Thyroid gland (tissue), 4 donors: Measurements from ENCODE around the gene RHEB.

ENCODE experiments used
- CTCF ChIP-seq, 6 experiments: fragments of 200-600 bp in 3 of 6; fragments of 450-650 bp in 3 of 6; sonication (generic) in 3 of 6; IDR thresholded peaks; one replicate each; pipeline ENCODE4 v1.5.1; 2016 to 2019; ENCODE audit warnings: antibody characterized with exemption in 6 of 6, mild to moderate bottlenecking in 2 of 6, inconsistent platforms in 1 of 6, moderate library complexity in 1 of 6
- POLR2A ChIP-seq, 2 donors: fragments of 450-650 bp; IDR thresholded peaks; one replicate each; pipeline ENCODE4 v1.6.1; 2017; ENCODE audit warnings: antibody characterized with exemption in 2 of 2, mild to moderate bottlenecking in 2 of 2, moderate library complexity in 1 of 2

GRCh38 chr7:151435971-151436370, 83.7 kb downstream of the RHEB start:
- TF ChIP-seq POLR2A (IDR thresholded peaks at IDR 0.05) = no peak
- TF ChIP-seq CTCF (IDR thresholded peaks at IDR 0.05) = no peak
